K562 (cell line): Measurements from ENCODE around the gene LY6G6F. TPM values are rescaled to one million over a fixed set of nuclear protein-coding genes. Genes with fewer than 3 reads are reported as not detected.

Source experiments
- MTF1 ChIP-seq: fragments of 250-450 bp; sonication (Bioruptor Pico); IDR thresholded peaks from 2 replicates; pipeline ENCODE4 v1.9.0; 2021; ENCODE audit warnings: moderate library complexity, mild to moderate bottlenecking, inconsistent platforms, borderline replicate concordance
- NR4A1 ChIP-seq, 2 experiments: fragments of 250-450 bp in 1 of 2; fragments of 450-650 bp in 1 of 2; sonication (Bioruptor Pico) in 1 of 2; IDR thresholded peaks; 2 replicates each; pipeline versions ENCODE4 v1.4.0 to v1.6.1; 2016 to 2020; ENCODE audit warnings: mild to moderate bottlenecking in 2 of 2, missing compliant biosample characterization in 1 of 2, missing genetic modification characterization in 1 of 2, moderate library complexity in 1 of 2
- RCOR1 ChIP-seq, 2 experiments: IDR thresholded peaks; 2 replicates each; pipeline ENCODE4 v1.6.1; 2012; ENCODE audit warnings: low read depth in 2 of 2, low read length in 2 of 2, borderline replicate concordance in 1 of 2, improper control_type of control experiment in 1 of 2
- SMARCA4 ChIP-seq: fragments of 450-650 bp; IDR thresholded peaks from 2 replicates; pipeline ENCODE4 v1.6.1; 2016
- TOE1 ChIP-seq, 2 experiments: fragments of 450-650 bp in 1 of 2; sonication (generic) in 1 of 2; formaldehyde crosslinking in 1 of 2; IDR thresholded peaks; 2 replicates each; pipeline versions ENCODE4 v1.7.1 to v1.8.0; 2016 to 2022; ENCODE audit warnings: borderline replicate concordance in 2 of 2, mild to moderate bottlenecking in 2 of 2, antibody characterized with exemption in 1 of 2, inconsistent platforms in 1 of 2, low read depth in 1 of 2, missing genetic modification reagents in 1 of 2, moderate library complexity in 1 of 2
- ZNF232 ChIP-seq: sonication (generic); formaldehyde crosslinking; IDR thresholded peaks from 2 replicates; pipeline ENCODE4 v1.8.0; 2022; ENCODE audit warnings: mild to moderate bottlenecking, missing genetic modification reagents
- polyA plus RNA-seq, 8 experiments: library from polyadenylated mRNA; depleted of rRNA in 4 of 8; stranded (reverse) in 5 of 8; unstranded in 3 of 8; fragments of >200 nt; fragmentation: Nextera tagmentation in 2 of 8; fragmentation: Illumina TruSeq in 1 of 8; extraction: Ambion mirVana in 2 of 8; extraction: Trizol in 1 of 8; gene quantifications; 2 replicates each; pipeline versions ENCODE4 v1.2.1 to v1.2.3, GENCODE V29; 2011 to 2014; ENCODE audit warnings: inconsistent platforms in 1 of 8, missing spikeins in 1 of 8
- total RNA-seq, 7 experiments: library from RNA; depleted of rRNA in 6 of 7; stranded (reverse); fragments of >200 nt in 6 of 7; fragmentation: Illumina TruSeq in 2 of 7; extraction: Trizol in 2 of 7; gene quantifications; 2 replicates each; pipeline versions ENCODE4 v1.2.1 to v1.2.3, GENCODE V29; 2011 to 2021; ENCODE audit warnings: low replicate concordance in 1 of 7
- TF ChIP-seq, protein P1 (sequence below): fragments of 200-400 bp; formaldehyde crosslinking; IDR thresholded peaks from 2 replicates; pipeline ENCODE4 v1.6.1; 2017; ENCODE audit warnings: mild to moderate bottlenecking, low read depth, low read length, moderate library complexity
- TF ChIP-seq, protein P2 (sequence below): fragments of 250-450 bp; sonication (Bioruptor Pico); IDR thresholded peaks from 2 replicates; pipeline ENCODE4 v1.9.0; 2021; ENCODE audit warnings: mild to moderate bottlenecking, inconsistent platforms
- TF ChIP-seq, protein P3 (sequence below), 2 experiments: fragments of 450-650 bp; formaldehyde crosslinking in 1 of 2; IDR thresholded peaks; 2 replicates each; pipeline versions ENCODE4 v1.4.0 to v1.6.1; 2014 to 2020; ENCODE audit warnings: mild to moderate bottlenecking in 2 of 2, borderline replicate concordance in 1 of 2, low read depth in 1 of 2
- TF ChIP-seq, protein P4 (sequence below): fragments of 250-450 bp; sonication (Bioruptor Pico); IDR thresholded peaks from 2 replicates; pipeline ENCODE4 v1.5.0; 2021

The LY6G6F gene
- total and polyA plus RNA-seq, 9 of the 15 experiments (the other 6 are each of a cell fraction or from before 2014, with no cell fraction given) = 0.14 to 0.50 (median 0.28) TPM; not detected in 2

DNA sequence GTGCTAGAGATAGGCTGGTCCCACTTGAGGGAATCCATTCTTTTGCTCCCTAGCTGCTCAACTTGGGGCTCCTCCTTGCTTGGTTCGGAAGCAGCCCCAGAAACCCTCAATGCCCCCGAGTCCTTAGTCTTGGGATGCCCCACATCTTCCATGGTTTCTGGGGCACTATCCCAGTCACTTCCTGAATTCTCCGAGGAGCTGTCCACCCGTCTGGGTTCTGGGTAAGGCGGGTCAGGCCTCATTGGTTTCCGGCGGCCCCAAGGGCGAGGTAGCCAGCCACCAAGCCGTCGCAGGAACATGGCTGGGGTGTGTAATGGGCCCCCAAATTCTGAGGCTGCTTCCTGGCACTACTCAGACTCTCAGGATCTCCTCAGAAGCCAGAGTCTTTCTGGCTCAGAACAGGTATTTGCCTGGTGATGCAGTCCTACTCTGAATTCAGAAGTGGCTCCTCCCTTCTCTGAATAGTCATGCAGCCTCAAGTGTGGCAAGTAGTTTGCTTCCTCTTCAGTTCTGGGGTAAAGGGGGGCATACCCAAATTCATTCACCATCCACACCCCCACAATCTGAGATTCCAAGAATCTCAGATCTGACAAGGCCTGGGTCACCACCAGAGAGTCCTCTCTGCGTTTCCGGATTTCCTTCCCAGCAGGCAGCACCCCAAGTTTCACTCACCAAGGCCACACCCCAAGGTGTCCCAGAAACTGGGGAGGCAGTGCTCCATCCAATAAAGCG is 46.9 kb upstream of the LY6G6F start (continued):
- TF ChIP-seq, protein P1, sequence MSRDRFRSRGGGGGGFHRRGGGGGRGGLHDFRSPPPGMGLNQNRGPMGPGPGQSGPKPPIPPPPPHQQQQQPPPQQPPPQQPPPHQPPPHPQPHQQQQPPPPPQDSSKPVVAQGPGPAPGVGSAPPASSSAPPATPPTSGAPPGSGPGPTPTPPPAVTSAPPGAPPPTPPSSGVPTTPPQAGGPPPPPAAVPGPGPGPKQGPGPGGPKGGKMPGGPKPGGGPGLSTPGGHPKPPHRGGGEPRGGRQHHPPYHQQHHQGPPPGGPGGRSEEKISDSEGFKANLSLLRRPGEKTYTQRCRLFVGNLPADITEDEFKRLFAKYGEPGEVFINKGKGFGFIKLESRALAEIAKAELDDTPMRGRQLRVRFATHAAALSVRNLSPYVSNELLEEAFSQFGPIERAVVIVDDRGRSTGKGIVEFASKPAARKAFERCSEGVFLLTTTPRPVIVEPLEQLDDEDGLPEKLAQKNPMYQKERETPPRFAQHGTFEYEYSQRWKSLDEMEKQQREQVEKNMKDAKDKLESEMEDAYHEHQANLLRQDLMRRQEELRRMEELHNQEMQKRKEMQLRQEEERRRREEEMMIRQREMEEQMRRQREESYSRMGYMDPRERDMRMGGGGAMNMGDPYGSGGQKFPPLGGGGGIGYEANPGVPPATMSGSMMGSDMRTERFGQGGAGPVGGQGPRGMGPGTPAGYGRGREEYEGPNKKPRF = no peak
- TF ChIP-seq, protein P2, sequence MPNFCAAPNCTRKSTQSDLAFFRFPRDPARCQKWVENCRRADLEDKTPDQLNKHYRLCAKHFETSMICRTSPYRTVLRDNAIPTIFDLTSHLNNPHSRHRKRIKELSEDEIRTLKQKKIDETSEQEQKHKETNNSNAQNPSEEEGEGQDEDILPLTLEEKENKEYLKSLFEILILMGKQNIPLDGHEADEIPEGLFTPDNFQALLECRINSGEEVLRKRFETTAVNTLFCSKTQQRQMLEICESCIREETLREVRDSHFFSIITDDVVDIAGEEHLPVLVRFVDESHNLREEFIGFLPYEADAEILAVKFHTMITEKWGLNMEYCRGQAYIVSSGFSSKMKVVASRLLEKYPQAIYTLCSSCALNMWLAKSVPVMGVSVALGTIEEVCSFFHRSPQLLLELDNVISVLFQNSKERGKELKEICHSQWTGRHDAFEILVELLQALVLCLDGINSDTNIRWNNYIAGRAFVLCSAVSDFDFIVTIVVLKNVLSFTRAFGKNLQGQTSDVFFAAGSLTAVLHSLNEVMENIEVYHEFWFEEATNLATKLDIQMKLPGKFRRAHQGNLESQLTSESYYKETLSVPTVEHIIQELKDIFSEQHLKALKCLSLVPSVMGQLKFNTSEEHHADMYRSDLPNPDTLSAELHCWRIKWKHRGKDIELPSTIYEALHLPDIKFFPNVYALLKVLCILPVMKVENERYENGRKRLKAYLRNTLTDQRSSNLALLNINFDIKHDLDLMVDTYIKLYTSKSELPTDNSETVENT (CRISPR knock-in tag) = peak; percentile 16; the same call in 1 of the 2 replicates
- TF ChIP-seq NR4A1 (CRISPR knock-in tag; IDR thresholded peaks at IDR 0.05) (peak; percentile 84; the same call in 1 of the 2 replicates), NR4A1 (tag; IDR thresholded peaks at IDR 0.05) (0 out of 2 replicates have a peak, but pooled peaks have one; percentile 50), ZNF232 (CRISPR knock-in tag) (0 out of 2 replicates have a peak, but pooled peaks have one; percentile 82), RCOR1 (IDR thresholded peaks at IDR 0.05; ENCODE audit: borderline replicate concordance in 1 of 2, low read depth in 2 of 2, low read length in 2 of 2) (peak in 1 of 2 experiments; percentile 2; a peak in 2 of 4 replicates), TOE1 (IDR thresholded peaks at IDR 0.05; ENCODE audit: borderline replicate concordance) (no peak), TOE1 (CRISPR knock-in tag; IDR thresholded peaks at IDR 0.05; ENCODE audit: borderline replicate concordance, low read depth) (peak; percentile 17; the same call in 1 of the 2 replicates), SMARCA4 (peak; percentile 12; the same call in 1 of the 2 replicates), MTF1 (CRISPR knock-in tag) (0 out of 2 replicates have a peak, but pooled peaks have one; percentile 76)
- TF ChIP-seq, protein P3, sequence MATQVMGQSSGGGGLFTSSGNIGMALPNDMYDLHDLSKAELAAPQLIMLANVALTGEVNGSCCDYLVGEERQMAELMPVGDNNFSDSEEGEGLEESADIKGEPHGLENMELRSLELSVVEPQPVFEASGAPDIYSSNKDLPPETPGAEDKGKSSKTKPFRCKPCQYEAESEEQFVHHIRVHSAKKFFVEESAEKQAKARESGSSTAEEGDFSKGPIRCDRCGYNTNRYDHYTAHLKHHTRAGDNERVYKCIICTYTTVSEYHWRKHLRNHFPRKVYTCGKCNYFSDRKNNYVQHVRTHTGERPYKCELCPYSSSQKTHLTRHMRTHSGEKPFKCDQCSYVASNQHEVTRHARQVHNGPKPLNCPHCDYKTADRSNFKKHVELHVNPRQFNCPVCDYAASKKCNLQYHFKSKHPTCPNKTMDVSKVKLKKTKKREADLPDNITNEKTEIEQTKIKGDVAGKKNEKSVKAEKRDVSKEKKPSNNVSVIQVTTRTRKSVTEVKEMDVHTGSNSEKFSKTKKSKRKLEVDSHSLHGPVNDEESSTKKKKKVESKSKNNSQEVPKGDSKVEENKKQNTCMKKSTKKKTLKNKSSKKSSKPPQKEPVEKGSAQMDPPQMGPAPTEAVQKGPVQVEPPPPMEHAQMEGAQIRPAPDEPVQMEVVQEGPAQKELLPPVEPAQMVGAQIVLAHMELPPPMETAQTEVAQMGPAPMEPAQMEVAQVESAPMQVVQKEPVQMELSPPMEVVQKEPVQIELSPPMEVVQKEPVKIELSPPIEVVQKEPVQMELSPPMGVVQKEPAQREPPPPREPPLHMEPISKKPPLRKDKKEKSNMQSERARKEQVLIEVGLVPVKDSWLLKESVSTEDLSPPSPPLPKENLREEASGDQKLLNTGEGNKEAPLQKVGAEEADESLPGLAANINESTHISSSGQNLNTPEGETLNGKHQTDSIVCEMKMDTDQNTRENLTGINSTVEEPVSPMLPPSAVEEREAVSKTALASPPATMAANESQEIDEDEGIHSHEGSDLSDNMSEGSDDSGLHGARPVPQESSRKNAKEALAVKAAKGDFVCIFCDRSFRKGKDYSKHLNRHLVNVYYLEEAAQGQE (IDR thresholded peaks at IDR 0.05; ENCODE audit: borderline replicate concordance) = peak; percentile 99
- TF ChIP-seq, protein P3 (CRISPR knock-in tag; IDR thresholded peaks at IDR 0.05; ENCODE audit: low read depth) = peak; percentile 97
- TF ChIP-seq, protein P4, sequence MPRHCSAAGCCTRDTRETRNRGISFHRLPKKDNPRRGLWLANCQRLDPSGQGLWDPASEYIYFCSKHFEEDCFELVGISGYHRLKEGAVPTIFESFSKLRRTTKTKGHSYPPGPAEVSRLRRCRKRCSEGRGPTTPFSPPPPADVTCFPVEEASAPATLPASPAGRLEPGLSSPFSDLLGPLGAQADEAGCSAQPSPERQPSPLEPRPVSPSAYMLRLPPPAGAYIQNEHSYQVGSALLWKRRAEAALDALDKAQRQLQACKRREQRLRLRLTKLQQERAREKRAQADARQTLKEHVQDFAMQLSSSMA = no peak
